GM18511 (cell line): ENCODE data around the gene TCEA2.

ENCODE experiments used
- ATAC-seq: cut with Tn5 transposase; IDR thresholded peaks from one replicate; pipeline ENCODE4 v1.9.1; 2021; ENCODE audit warnings: mild to moderate bottlenecking, moderate library complexity; ENCODE audit not compliant: unreplicated experiment

The TCEA2 gene

GRCh38 chr20:64062596-64063388 is at the start of gene TCEA2:
TCEA2 (plus strand) TSS chr20:64063198; CDS start chr20:64063313, 115 bp downstream.
- peak; percentile 76 for ATAC-seq

GRCh38 chr20:64015635-64016034 is 47.4 kb upstream of the TCEA2 start:
- ATAC-seq = no peak

- ATAC-seq = no peak
Measured at GRCh38 chr20:64021124-64021975, 41.6 kb upstream of the TCEA2 start.

GRCh38 chr20:64022671-64023360 is 40.2 kb upstream of the TCEA2 start:
- ATAC-seq = no peak

- no peak for ATAC-seq
Measured at GRCh38 chr20:64023361-64024140, 39.4 kb upstream of the TCEA2 start.

GRCh38 chr20:64024141-64024990 is 38.6 kb upstream of the TCEA2 start:
- ATAC-seq = no peak

GRCh38 chr20:64025101-64025825 is 37.7 kb upstream of the TCEA2 start:
- ATAC-seq = no peak

- ATAC-seq = no peak
Measured at GRCh38 chr20:64025826-64026412, 37.1 kb upstream of the TCEA2 start.

GRCh38 chr20:64027981-64028685 is 34.9 kb upstream of the TCEA2 start:
- ATAC-seq = no peak

GRCh38 chr20:64029293-64030117 is 33.5 kb upstream of the TCEA2 start:
- no peak for ATAC-seq

- ATAC-seq = no peak
Measured at GRCh38 chr20:64030371-64031134, 32.4 kb upstream of the TCEA2 start.

GRCh38 chr20:64031822-64032314 is 31.1 kb upstream of the TCEA2 start:
- ATAC-seq = no peak

GRCh38 chr20:64032706-64033624 is 30.0 kb upstream of the TCEA2 start:
- no peak for ATAC-seq

- ATAC-seq = no peak
Measured at GRCh38 chr20:64033981-64034493, 29.0 kb upstream of the TCEA2 start.
